Erythroblast (primary cell): ENCODE measurements around the gene SLC35G6.

ENCODE experiments used
- GATA1 ChIP-seq: IDR thresholded peaks from 2 replicates; pipeline ENCODE4 v1.6.1; 2011; ENCODE audit warnings: low read depth, mild to moderate bottlenecking, control low read depth, low read length, moderate library complexity
- POLR2A ChIP-seq: IDR thresholded peaks from 2 replicates; pipeline ENCODE4 v1.6.1; 2011; ENCODE audit warnings: mild to moderate bottlenecking, low read length

DNA sequence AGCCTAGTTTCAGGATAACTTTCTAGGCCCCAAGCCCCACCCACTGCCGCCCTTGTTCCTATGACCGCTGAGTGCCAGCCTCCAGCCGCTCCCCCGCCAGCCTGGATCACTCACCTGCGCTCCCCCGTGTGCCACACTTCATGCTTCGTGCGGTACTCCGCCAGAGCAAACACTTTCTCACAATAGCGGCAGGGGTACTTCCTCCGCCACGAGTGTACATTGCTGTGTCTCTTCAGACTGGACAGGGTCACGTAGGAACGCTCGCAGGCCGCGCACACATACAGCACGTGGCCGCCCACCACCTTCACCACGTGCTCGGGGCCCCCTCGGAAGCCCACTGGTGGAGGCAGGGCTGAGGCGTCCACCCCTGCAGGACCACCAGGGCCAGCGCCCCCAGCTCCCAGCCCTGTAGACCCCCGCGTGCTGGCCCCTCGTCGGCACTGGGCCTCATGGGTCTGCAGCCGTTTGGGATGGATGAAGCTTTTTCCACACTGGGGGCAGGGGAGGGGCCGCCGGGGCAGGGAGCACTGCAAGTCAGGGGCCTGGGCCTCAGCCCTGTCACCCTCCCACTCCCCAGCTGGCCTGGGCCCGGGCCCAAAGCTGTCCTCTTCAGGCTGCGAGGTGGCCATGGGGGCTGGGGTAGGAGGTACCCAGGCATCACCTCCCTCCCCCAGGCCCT lies 15.5 kb upstream of the SLC35G6 start:
- no peak for TF ChIP-seq POLR2A
- no peak for TF ChIP-seq GATA1
